OCI-M2 (cell line): ENCODE data around the gene STK36.
A peak's percentile ranks its signal among the peaks of the same experiment; 100 is the strongest.

Experiments
- DNase-seq: peaks from one replicate; lab custom pipeline; 2025; ENCODE audit not compliant: unreplicated experiment; lab: John Stamatoyannopoulos, UW

Gene STK36, protein sequence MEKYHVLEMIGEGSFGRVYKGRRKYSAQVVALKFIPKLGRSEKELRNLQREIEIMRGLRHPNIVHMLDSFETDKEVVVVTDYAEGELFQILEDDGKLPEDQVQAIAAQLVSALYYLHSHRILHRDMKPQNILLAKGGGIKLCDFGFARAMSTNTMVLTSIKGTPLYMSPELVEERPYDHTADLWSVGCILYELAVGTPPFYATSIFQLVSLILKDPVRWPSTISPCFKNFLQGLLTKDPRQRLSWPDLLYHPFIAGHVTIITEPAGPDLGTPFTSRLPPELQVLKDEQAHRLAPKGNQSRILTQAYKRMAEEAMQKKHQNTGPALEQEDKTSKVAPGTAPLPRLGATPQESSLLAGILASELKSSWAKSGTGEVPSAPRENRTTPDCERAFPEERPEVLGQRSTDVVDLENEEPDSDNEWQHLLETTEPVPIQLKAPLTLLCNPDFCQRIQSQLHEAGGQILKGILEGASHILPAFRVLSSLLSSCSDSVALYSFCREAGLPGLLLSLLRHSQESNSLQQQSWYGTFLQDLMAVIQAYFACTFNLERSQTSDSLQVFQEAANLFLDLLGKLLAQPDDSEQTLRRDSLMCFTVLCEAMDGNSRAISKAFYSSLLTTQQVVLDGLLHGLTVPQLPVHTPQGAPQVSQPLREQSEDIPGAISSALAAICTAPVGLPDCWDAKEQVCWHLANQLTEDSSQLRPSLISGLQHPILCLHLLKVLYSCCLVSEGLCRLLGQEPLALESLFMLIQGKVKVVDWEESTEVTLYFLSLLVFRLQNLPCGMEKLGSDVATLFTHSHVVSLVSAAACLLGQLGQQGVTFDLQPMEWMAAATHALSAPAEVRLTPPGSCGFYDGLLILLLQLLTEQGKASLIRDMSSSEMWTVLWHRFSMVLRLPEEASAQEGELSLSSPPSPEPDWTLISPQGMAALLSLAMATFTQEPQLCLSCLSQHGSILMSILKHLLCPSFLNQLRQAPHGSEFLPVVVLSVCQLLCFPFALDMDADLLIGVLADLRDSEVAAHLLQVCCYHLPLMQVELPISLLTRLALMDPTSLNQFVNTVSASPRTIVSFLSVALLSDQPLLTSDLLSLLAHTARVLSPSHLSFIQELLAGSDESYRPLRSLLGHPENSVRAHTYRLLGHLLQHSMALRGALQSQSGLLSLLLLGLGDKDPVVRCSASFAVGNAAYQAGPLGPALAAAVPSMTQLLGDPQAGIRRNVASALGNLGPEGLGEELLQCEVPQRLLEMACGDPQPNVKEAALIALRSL (N-terminal part only)

DNA sequence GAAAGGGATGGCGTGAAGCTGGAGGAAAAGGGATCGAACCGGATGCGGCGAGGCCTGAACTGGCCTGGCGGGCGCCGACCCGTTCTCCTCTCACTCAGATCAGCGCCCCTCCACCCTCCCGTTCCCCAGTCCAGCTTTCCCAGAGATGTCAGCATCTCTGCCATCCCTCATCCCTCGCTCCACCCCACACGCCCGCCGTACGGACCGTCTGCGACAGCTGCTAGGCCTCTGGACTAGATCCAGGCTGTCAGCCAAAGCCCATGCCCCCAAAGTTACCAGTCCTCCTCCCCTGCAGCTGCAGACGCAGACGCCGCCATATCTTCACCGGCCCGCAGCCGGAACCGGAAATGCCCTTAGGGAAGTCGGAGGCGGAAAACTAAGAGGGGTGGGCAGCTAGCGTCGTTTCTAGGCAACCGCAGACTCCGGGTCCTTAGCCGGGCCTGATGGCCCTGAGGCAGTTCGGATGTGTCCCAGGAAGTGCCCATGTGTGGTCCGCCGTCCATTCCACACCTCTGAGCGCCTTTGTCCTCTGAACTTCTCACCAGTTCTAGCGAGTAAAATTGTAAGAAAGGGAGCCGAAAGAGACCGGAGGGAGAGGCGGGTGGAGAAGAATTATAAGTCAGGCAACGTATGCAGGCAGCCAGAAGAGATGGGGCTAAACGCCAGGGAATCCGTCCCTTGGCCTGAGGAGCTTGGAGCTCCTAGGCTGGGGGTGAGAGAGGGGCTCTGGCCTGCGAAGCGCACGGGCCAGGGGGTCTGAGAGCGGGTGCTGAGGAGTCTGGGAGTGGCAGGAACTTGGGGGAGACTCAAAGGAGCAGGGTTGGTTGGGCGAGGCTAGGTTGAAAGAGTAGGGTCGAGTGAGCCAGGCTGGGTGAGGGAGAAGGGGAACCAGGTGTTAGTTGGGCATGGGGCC is at the start of gene STK36, which contains the start of gene RNF25:
Gene STK36 (plus strand): TSS at position 433 of the 913 bp plus-strand sequence. CDS start 744 bp downstream, outside the sequence.
Gene RNF25 (minus strand): TSS at position 349 of the 913 bp plus-strand sequence. CDS start 32 bp downstream, at position 317.
- DNase-seq = peak; percentile 31

DNA sequence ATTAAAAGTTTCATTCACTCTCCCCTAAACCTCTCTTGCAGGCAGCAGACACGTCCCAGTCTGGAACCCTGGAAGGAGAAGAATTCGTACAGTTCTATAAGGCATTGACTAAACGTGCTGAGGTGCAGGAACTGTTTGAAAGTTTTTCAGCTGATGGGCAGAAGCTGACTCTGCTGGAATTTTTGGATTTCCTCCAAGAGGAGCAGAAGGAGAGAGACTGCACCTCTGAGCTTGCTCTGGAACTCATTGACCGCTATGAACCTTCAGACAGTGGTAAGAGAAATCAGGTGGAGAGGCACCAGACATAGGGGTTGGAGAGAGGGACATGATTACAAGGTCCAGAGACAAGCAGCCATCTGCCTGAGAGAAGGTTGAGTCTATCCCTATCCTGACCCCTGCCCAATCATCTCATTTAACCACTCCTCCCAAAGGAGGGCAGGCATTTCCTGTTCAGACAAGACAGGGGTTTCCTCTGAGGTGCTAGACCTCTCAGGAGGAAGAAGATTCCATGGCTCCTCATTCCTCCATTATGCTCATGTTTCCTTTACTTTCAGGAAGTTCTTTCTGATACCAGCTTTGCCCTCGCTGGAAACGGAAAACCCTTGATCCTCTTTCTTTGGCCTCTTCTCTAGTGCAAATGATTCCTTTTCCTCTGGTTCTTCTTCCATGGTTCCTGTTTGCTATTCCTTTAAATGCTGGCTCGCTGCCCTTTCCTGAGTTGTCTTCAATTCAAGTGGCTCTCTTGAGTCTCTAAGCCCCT is 49.1 kb upstream of the STK36 start:
- DNase-seq = no peak

- DNase-seq = no peak
Observed at GRCh38 chr2:218623366-218623705, 48.5 kb upstream of the STK36 start.

- no peak for DNase-seq
Observed at GRCh38 chr2:218626369-218626768, 45.5 kb upstream of the STK36 start.

- no peak for DNase-seq
Observed at GRCh38 chr2:218627939-218628338, 43.9 kb upstream of the STK36 start.

- DNase-seq = no peak
Observed at GRCh38 chr2:218631837-218632236, 40.0 kb upstream of the STK36 start.

- no peak for DNase-seq
Observed at GRCh38 chr2:218635719-218636118, 36.2 kb upstream of the STK36 start.

DNA sequence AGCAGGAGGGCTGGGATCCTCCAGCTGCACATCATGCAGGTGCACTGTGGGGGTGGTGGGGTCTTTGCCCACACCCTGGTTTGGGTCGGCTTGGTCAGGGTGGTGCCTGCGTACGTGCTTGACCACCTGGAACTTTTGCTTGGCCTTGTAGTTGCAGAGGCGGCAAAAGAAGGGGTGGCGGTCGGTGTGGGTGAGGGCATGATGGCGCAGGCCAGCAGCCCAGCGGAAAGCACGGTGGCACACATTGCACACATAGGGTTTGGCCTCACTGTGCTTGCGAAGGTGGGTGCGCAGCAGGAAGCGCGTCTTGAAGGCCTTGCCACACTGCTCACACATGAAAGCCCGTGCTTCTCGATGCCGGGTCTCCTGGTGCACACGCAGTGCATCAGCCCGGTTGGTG is 33.5 kb upstream of the STK36 start:
- DNase-seq = no peak

DNA sequence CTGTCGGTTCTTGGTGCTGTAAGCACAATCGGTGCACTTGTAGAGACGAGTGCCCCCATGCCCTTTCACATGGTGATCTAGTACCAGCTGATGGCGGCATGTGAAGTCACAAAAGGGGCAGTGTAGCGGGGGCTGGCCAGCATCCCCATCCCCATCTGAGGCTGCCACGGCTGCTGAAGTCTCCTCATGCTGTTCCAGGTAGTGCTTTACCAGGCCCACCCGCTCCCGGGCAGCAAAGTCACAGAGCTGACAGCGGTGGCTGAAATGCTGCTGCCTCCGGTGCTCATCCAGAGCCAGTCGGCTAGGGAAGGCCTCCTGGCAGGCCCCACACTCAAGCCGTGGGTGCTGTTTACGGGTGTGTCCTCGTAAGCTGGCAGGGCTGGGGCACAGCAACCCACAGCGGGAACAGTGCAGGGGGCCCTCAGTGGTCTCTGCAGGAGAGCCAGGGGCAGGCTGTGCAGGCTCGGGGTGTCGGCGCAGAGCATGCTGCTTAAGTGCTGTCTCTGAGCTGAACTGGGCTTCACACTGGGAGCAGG is 29.7 kb upstream of the STK36 start:
- DNase-seq = no peak

DNA sequence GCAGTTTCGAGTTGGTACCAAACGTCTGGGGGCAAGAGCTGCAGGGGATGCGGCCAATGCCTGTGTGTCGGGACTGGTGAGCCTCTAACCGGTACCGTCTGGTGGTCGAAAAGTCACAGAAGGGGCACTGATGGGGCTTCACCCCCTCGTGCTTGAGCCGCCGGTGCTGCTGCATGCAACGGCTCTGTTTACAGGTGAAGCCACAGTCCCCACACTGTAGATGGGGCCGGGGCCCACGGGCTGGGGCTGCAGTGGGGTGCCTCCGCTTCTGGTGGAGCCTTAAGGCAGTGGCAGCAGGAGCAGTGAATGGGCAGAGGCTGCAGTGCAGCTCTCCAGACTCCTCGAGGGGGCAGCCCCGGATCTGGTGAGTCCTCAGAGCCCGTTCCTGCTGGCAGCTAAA is 29.1 kb upstream of the STK36 start:
- no peak for DNase-seq

GRCh38 chr2:218643751-218644310 is 28.1 kb upstream of the STK36 start:
- DNase-seq = no peak

DNA sequence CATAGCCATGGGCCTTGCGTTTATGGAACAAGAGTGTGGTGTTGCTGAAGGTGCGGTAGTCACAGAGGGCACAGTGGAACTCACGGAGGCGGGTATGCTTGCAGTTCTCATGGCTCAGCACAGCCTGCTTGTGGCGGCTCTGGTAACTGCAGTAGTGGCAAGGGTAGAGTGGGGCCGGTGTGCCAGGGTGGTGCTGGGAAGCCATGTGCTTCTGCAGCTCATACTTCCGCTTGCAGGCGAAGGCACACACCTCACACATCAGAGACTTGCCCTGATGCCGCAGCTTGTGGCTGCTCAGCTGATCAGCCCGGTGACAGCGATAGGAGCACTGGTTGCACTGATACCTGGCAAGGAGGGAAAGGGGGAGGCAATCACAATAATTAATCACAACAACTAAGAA is 27.2 kb upstream of the STK36 start:
- no peak for DNase-seq

- no peak for DNase-seq
Observed at GRCh38 chr2:218645126-218645525, 26.8 kb upstream of the STK36 start.

GRCh38 chr2:218648088-218648786 is 23.6 kb upstream of the STK36 start:
- no peak for DNase-seq

DNA sequence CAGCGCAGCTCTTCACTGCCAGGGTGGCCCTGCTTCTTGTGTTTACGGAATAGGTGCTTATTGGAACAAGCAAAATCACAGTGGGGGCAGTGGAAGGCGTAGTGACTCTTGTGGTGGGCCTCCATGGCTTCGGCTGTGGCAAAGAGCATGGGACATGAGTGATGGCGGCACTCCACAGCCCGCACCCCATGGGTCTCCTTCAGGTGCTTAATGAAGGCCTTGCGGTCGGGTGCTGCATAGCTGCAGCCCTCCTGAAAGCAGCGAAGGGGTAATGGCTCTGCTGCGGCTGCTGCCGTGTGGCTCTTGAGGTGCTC is 23.1 kb upstream of the STK36 start:
- DNase-seq = no peak

- no peak for DNase-seq
Observed at GRCh38 chr2:218655751-218656150, 16.1 kb upstream of the STK36 start.

DNA sequence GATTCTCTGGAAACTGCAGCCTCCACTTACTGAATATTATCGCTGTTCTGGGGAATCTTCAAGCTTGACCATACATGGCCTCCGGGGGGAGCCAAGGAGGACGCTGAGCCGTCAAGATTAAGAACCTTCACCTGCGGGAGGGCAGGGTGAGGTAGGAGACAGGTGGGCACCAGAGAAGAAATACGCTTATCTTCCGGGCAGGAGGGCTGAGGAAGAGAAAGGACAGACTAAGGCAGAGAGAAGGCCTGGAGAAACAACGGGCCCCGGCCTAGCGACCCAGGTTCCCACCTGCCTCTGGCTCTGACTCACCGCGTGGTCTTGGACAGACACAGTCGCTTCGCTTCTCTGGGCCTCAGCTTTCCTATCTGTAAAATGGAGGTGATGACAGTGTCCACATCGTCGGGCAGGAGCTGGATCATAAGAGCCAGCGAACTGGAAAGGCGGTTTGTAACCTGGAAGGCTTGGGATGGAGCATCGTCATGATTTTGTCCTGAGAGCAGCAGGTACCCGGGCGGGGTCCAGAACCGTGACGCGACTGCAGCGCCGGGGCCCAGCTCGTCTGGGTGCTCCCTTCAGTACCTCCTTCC is 13.1 kb upstream of the STK36 start:
- DNase-seq = no peak
